GM18517 (cell line): ENCODE results near the gene NFKBIB.

Experiments used
- ATAC-seq: cut with Tn5 transposase; IDR thresholded peaks from one replicate; pipeline ENCODE4 v1.9.1; 2021; ENCODE audit warnings: mild to moderate bottlenecking, moderate library complexity; ENCODE audit not compliant: unreplicated experiment

NFKBIB gene

DNA sequence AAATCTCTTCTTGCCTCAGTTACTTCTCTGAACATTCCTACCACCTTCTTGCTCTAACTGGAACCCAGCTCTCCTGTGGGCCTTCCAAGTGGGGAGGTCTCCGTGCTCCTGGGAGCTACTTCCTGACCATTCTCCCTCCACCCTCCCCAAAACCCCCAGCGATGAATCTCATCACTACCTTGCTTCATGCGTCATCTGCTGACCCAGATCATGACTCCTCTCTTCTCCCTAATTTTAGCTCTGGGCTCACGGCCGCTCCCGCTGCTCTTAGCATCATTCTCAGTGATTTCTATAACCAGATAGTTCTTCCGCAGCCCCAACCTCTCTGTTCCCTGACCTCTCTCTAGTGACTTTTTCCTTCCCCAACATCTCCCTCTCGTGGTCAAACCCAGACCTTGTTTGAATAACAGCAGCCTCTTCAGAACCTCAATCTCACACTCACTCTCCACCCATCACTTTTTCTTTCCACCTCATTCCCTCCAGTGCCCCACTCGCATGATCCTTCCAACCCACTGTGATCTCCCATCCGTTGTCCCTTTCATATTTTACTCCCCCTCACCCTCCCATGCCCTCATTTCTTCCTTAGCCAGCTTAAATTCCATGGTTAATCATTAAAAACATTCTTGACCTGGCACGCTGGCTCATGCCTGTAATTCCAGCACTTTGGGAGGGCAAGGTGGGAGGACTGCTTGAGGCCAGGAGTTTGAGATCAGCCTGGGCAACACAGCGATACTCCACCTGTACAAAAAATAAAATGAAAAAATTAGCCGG lies 52.8 kb downstream of the NFKBIB start:
- no peak for ATAC-seq

DNA sequence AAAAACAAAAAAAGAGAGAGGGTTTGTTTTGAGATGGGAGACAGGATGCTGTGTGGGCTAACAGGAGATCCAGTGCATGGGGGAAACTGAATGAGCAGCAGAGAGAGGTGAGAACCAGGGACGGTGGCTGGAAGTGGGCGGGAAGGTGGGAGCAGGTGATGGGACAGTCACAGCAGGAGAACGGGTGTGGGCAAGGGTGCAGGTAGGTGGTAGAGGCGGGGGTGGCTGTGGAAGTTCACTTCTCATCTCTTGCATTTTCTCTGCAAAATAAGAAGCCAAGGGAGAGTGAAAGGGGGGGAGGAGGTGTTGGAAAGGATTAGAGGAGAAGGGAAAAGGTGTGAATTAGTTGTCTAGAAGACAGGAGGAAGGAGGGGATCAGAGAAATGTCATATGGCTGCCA lies 53.9 kb downstream of the NFKBIB start:
- ATAC-seq: no peak

- no peak for ATAC-seq
Measured at GRCh38 chr19:38956264-38956663, 56.5 kb downstream of the NFKBIB start.

DNA sequence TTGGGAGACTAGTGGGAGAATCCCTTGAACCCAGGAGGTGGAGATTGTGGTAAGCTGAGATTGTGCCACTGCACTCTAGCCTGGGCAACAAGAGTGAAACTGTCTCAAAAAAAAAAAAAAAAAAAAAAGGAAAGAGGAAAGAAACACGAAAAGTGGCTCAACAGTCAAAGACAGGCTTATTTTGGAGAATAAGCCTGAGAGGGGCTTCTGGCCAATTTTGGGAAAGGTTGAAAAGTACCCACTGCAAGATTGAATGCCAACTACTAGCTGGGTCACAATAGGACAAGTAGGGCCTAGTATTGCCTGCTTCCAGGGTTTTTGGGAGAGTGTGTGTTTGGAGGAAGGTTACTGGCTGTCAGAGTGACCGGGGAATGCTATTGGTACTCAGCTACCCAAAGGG lies 58.5 kb downstream of the NFKBIB start:
- no peak for ATAC-seq
